Measurements from ENCODE around the gene KCTD2. TPM values are rescaled to one million over a fixed set of nuclear protein-coding genes. Genes with fewer than 3 reads are reported as not detected.
"Not testable (repeated sequence)": the region's sequence is repeated elsewhere in the genome, so short reads cannot be mapped to it uniquely, and the experiment has no call there.

Gene KCTD2
- total RNA-seq, 1 donor from 2014 or later, result 24.9 TPM

- no peak overlapping the region for H3K4me3 Mint-ChIP-seq (ENCODE audit: low read depth)
- peaks cover 12% of the 10 kb centered on the region for H3K36me3 Mint-ChIP-seq (ENCODE audit: insufficient read depth)
- no peaks in the 10 kb centered on the region for H3K4me1 Mint-ChIP-seq (ENCODE audit: low read depth)
- no peak overlapping the region for H3K27ac Mint-ChIP-seq
- TF ChIP-seq CTCF (IDR thresholded peaks at IDR 0.05; ENCODE audit: unreplicated experiment), result no peak
- H3K27me3 Mint-ChIP-seq, result no peaks in the 10 kb centered on the region
- no peak for DNase-seq (ENCODE audit: low spot score, unreplicated experiment)
- H3K9me3 Mint-ChIP-seq (ENCODE audit: low read depth), result no peaks in the 10 kb centered on the region
These were observed 18.0 kb downstream of the KCTD2 start for GRCh38 chr17:75064867-75065561.

GRCh38 chr17:75065562-75066151 lies 18.6 kb downstream of the KCTD2 start:
- H3K4me3 Mint-ChIP-seq (ENCODE audit: low read depth), result no peak overlapping the region
- no peaks in the 10 kb centered on the region for H3K4me1 Mint-ChIP-seq (ENCODE audit: low read depth)
- H3K27ac Mint-ChIP-seq, result no peak overlapping the region
- H3K9me3 Mint-ChIP-seq (ENCODE audit: low read depth), result no peaks in the 10 kb centered on the region
- TF ChIP-seq CTCF (IDR thresholded peaks at IDR 0.05; ENCODE audit: unreplicated experiment), result no peak
- H3K27me3 Mint-ChIP-seq, result no peaks in the 10 kb centered on the region
- DNase-seq (ENCODE audit: low spot score, unreplicated experiment), result no peak
- peaks cover 12% of the 10 kb centered on the region for H3K36me3 Mint-ChIP-seq (ENCODE audit: insufficient read depth)

- Mint-ChIP-seq H3K4me3 (ENCODE audit: low read depth) (no peak overlapping the region), H3K27ac (no peak overlapping the region), H3K36me3 (ENCODE audit: insufficient read depth) (peaks cover 3% of the 10 kb centered on the region), H3K4me1 (ENCODE audit: low read depth) (no peaks in the 10 kb centered on the region), H3K9me3 (ENCODE audit: low read depth) (no peaks in the 10 kb centered on the region), H3K27me3 (no peaks in the 10 kb centered on the region)
- DNase-seq (ENCODE audit: low spot score, unreplicated experiment), result no peak
- no peak for TF ChIP-seq CTCF (IDR thresholded peaks at IDR 0.05; ENCODE audit: unreplicated experiment)
These were observed 20.8 kb downstream of the KCTD2 start for GRCh38 chr17:75067856-75068255.

- DNase-seq (ENCODE audit: low spot score, unreplicated experiment), result no peak
- no peak for TF ChIP-seq CTCF (IDR thresholded peaks at IDR 0.05; ENCODE audit: unreplicated experiment)
- no peak overlapping the region for H3K27ac Mint-ChIP-seq
- H3K27me3 Mint-ChIP-seq, result no peaks in the 10 kb centered on the region
- peaks cover 3% of the 10 kb centered on the region for H3K36me3 Mint-ChIP-seq (ENCODE audit: insufficient read depth)
- no peak overlapping the region for H3K4me3 Mint-ChIP-seq (ENCODE audit: low read depth)
- no peaks in the 10 kb centered on the region for H3K4me1 Mint-ChIP-seq (ENCODE audit: low read depth)
- H3K9me3 Mint-ChIP-seq (ENCODE audit: low read depth), result no peaks in the 10 kb centered on the region
These were observed 21.7 kb downstream of the KCTD2 start for GRCh38 chr17:75068750-75069149.

- H3K27me3 Mint-ChIP-seq, result no peaks in the 10 kb centered on the region
- H3K4me1 Mint-ChIP-seq (ENCODE audit: low read depth), result no peaks in the 10 kb centered on the region
- no peak for DNase-seq (ENCODE audit: low spot score, unreplicated experiment)
- no peak overlapping the region for H3K4me3 Mint-ChIP-seq (ENCODE audit: low read depth)
- H3K36me3 Mint-ChIP-seq (ENCODE audit: insufficient read depth), result no peaks in the 10 kb centered on the region
- no peaks in the 10 kb centered on the region for H3K9me3 Mint-ChIP-seq (ENCODE audit: low read depth)
- TF ChIP-seq CTCF (IDR thresholded peaks at IDR 0.05; ENCODE audit: unreplicated experiment), result no peak
- no peak overlapping the region for H3K27ac Mint-ChIP-seq
These were observed 22.8 kb downstream of the KCTD2 start for GRCh38 chr17:75069783-75070182.

- not testable (repeated sequence) for H3K9me3 Mint-ChIP-seq (ENCODE audit: low read depth); DNase-seq (ENCODE audit: low spot score, unreplicated experiment); H3K4me1 Mint-ChIP-seq (ENCODE audit: low read depth); H3K27me3 Mint-ChIP-seq; H3K36me3 Mint-ChIP-seq (ENCODE audit: insufficient read depth); H3K4me3 Mint-ChIP-seq (ENCODE audit: low read depth); H3K27ac Mint-ChIP-seq
These were observed 24.6 kb downstream of the KCTD2 start for GRCh38 chr17:75071478-75072271.

GRCh38 chr17:75072909-75073308 lies 25.9 kb downstream of the KCTD2 start:
- H3K27ac Mint-ChIP-seq; H3K27me3 Mint-ChIP-seq; DNase-seq (ENCODE audit: low spot score, unreplicated experiment); H3K36me3 Mint-ChIP-seq (ENCODE audit: insufficient read depth); H3K9me3 Mint-ChIP-seq (ENCODE audit: low read depth); H3K4me3 Mint-ChIP-seq (ENCODE audit: low read depth); H3K4me1 Mint-ChIP-seq (ENCODE audit: low read depth): not testable (repeated sequence)

All from progenitor cell of endocrine pancreas (in vitro differentiated cells).